Smooth muscle cell (in vitro differentiated cells): ENCODE results near the gene GLUL. TPM values are rescaled to one million over a fixed set of nuclear protein-coding genes. Genes with fewer than 3 reads are reported as not detected.

Source experiments
- DNase-seq: peaks from one replicate; lab custom pipeline; 2025; ENCODE audit not compliant: unreplicated experiment; lab: John Stamatoyannopoulos, UW
- H2AFZ ChIP-seq: fragments of 200-600 bp; sonication (generic); 2 replicates; pipeline ENCODE4 v1.6.0; 2016; ENCODE audit warnings: antibody characterized with exemption, low read depth, mild to moderate bottlenecking
- H3F3A ChIP-seq: fragments of 200-600 bp; sonication (generic); 2 replicates; pipeline ENCODE4 v1.6.0; 2017; ENCODE audit warnings: antibody characterized with exemption, low read depth
- H3K27ac ChIP-seq: fragments of 200-600 bp; sonication (generic); 2 replicates; pipeline ENCODE4 v1.5.1; 2016; ENCODE audit warnings: low read depth, mild to moderate bottlenecking
- H3K27me3 ChIP-seq: fragments of 200-600 bp; sonication (generic); 2 replicates; pipeline ENCODE4 v1.6.1; 2016; ENCODE audit warnings: low read depth, mild to moderate bottlenecking
- H3K36me3 ChIP-seq: fragments of 200-600 bp; sonication (generic); 2 replicates; pipeline ENCODE4 v1.5.1; 2016; ENCODE audit warnings: low read depth
- H3K4me1 ChIP-seq: fragments of 200-600 bp; sonication (generic); 2 replicates; pipeline ENCODE4 v1.5.1; 2016; ENCODE audit warnings: low read depth
- H3K4me2 ChIP-seq: fragments of 200-600 bp; sonication (generic); 2 replicates; pipeline ENCODE4 v1.6.0; 2016; ENCODE audit warnings: mild to moderate bottlenecking
- H3K4me3 ChIP-seq: fragments of 200-600 bp; sonication (generic); 2 replicates; pipeline ENCODE4 v1.5.1; 2016; ENCODE audit warnings: mild to moderate bottlenecking
- H3K79me2 ChIP-seq: fragments of 200-600 bp; sonication (generic); 2 replicates; pipeline ENCODE4 v1.6.0; 2016; ENCODE audit warnings: low read depth, mild to moderate bottlenecking
- H3K9ac ChIP-seq: fragments of 200-600 bp; sonication (generic); 2 replicates; pipeline ENCODE4 v1.6.0; 2016; ENCODE audit warnings: low read depth
- H3K9me3 ChIP-seq: fragments of 200-600 bp; sonication (generic); replicated peaks from 2 replicates; pipeline ENCODE4 v1.5.1; 2016; ENCODE audit warnings: low read depth
- H4K20me1 ChIP-seq: fragments of 200-600 bp; sonication (generic); 2 replicates; pipeline ENCODE4 v1.6.0; 2016; ENCODE audit warnings: low read depth
- CTCF ChIP-seq: fragments of 200-600 bp; sonication (generic); IDR thresholded peaks from 2 replicates; pipeline ENCODE4 v1.5.1; 2017; ENCODE audit warnings: borderline replicate concordance, mild to moderate bottlenecking, antibody characterized with exemption; ENCODE audit not compliant: insufficient read depth, poor library complexity, severe bottlenecking
- WGBS: methylation state at CpG from one replicate; pipeline ENCODE4 v1.1.7; 2016; ENCODE audit warnings: low lambda C conversion rate; 5-methylcytosine and 5-hydroxymethylcytosine counted together
- polyA plus RNA-seq: library from polyadenylated mRNA; unstranded; fragments of >200 nt; fragmentation: Nextera tagmentation; extraction: Ambion mirVana; gene quantifications from 2 replicates; pipeline ENCODE4 v1.2.1, GENCODE V29; 2016
- total RNA-seq: library from RNA; depleted of rRNA; stranded (reverse); fragments of >200 nt; gene quantifications from 2 replicates; pipeline ENCODE4 v1.2.3, GENCODE V29; 2014

The GLUL gene
- total and polyA plus RNA-seq, 2 experiments from 2014 or later: 108 to 127 TPM

GRCh38 chr1:182348961-182349747, 42.4 kb downstream of the GLUL start:
- H2AFZ ChIP-seq: peak overlapping the region; percentile 10
- peak overlapping the region; percentile 29 for H3K27ac ChIP-seq
- H3K9ac ChIP-seq: no peak overlapping the region
- no peaks in the 10 kb centered on the region for H3K79me2 ChIP-seq
- H3K9me3 ChIP-seq: no peaks in the 10 kb centered on the region
- DNase-seq: no peak
- H3K4me1 ChIP-seq: peaks cover 8% of the 10 kb centered on the region
- H3K36me3 ChIP-seq: no peaks in the 10 kb centered on the region
- 54% methylated on average over 6 of the region's 6 CpGs for WGBS
- no peak overlapping the region for H3K4me3 ChIP-seq
- H3K27me3 ChIP-seq: no peaks in the 10 kb centered on the region
- H3F3A ChIP-seq: no peaks in the 10 kb centered on the region
- TF ChIP-seq CTCF: no peak
- H3K4me2 ChIP-seq: no peak overlapping the region
- no peaks in the 10 kb centered on the region for H4K20me1 ChIP-seq

- no peak overlapping the region for H3K9ac ChIP-seq
- H3K36me3 ChIP-seq: no peaks in the 10 kb centered on the region
- H3F3A ChIP-seq: no peaks in the 10 kb centered on the region
- no peak for TF ChIP-seq CTCF
- H3K4me1 ChIP-seq: peaks cover 8% of the 10 kb centered on the region
- H2AFZ ChIP-seq: no peak overlapping the region
- no peak for DNase-seq
- H3K79me2 ChIP-seq: no peaks in the 10 kb centered on the region
- WGBS: 94% methylated on average over 5 of the region's 5 CpGs
- H3K27me3 ChIP-seq: no peaks in the 10 kb centered on the region
- no peak overlapping the region for H3K4me3 ChIP-seq
- H3K9me3 ChIP-seq: no peaks in the 10 kb centered on the region
- H4K20me1 ChIP-seq: no peaks in the 10 kb centered on the region
- H3K27ac ChIP-seq: no peak overlapping the region
- H3K4me2 ChIP-seq: no peak overlapping the region
Measured at GRCh38 chr1:182347019-182347418, 44.6 kb downstream of the GLUL start.

GRCh38 chr1:182340233-182341058, 51.1 kb downstream of the GLUL start:
- no peak overlapping the region for H3K4me3 ChIP-seq
- H3K79me2 ChIP-seq: no peaks in the 10 kb centered on the region
- peak overlapping the region; percentile 80 for H3K27ac ChIP-seq
- H2AFZ ChIP-seq: peak overlapping the region; percentile 81
- H3K4me1 ChIP-seq: peaks cover 8% of the 10 kb centered on the region
- H3K36me3 ChIP-seq: no peaks in the 10 kb centered on the region
- H3K9ac ChIP-seq: peak overlapping the region; percentile 14
- H3F3A ChIP-seq: peaks cover 3% of the 10 kb centered on the region
- no peaks in the 10 kb centered on the region for H3K27me3 ChIP-seq
- peak overlapping the region; percentile 64 for H3K4me2 ChIP-seq
- TF ChIP-seq CTCF: no peak
- H4K20me1 ChIP-seq: no peaks in the 10 kb centered on the region
- no peaks in the 10 kb centered on the region for H3K9me3 ChIP-seq
- WGBS: 18% methylated on average over 10 of the region's 10 CpGs
- DNase-seq: no peak
